ENCODE measurements around the gene SH3BGR. TPM values are rescaled to one million over a fixed set of nuclear protein-coding genes. Genes with fewer than 3 reads are reported as not detected.
"Not testable (repeated sequence)": the region's sequence is repeated elsewhere in the genome, so short reads cannot be mapped to it uniquely, and the experiment has no call there.

The SH3BGR gene
- total RNA-seq, 1 donor = 6.2 TPM

DNA sequence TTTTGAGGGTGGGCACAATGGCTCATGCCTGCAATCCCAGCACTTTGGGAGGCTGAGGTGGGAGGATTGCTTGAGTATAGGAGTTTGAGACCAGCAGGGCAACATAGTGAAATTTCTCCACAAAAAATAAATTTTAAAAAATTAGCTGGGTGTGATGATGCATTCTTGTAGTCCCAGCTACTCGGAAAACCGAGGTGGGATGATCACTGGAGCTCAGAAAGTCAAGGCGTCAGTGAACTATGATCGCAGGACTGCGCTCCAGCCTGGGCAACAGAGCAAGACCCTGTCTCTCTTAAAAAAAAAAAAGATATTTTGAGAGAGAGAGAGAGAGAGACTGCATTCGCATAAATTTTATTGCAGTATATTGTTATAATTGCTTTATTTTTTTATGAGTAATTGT, 85.1 kb downstream of the SH3BGR start:
- DNase-seq (ENCODE audit: low read depth) = no peak
- TF ChIP-seq, protein P1, sequence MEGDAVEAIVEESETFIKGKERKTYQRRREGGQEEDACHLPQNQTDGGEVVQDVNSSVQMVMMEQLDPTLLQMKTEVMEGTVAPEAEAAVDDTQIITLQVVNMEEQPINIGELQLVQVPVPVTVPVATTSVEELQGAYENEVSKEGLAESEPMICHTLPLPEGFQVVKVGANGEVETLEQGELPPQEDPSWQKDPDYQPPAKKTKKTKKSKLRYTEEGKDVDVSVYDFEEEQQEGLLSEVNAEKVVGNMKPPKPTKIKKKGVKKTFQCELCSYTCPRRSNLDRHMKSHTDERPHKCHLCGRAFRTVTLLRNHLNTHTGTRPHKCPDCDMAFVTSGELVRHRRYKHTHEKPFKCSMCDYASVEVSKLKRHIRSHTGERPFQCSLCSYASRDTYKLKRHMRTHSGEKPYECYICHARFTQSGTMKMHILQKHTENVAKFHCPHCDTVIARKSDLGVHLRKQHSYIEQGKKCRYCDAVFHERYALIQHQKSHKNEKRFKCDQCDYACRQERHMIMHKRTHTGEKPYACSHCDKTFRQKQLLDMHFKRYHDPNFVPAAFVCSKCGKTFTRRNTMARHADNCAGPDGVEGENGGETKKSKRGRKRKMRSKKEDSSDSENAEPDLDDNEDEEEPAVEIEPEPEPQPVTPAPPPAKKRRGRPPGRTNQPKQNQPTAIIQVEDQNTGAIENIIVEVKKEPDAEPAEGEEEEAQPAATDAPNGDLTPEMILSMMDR (IDR thresholded peaks at IDR 0.05; ENCODE audit: insufficient read depth, low read length) = no peak
- H3K4me3 ChIP-seq (ENCODE audit: low read depth, low read length) = no peak overlapping the region

DNA sequence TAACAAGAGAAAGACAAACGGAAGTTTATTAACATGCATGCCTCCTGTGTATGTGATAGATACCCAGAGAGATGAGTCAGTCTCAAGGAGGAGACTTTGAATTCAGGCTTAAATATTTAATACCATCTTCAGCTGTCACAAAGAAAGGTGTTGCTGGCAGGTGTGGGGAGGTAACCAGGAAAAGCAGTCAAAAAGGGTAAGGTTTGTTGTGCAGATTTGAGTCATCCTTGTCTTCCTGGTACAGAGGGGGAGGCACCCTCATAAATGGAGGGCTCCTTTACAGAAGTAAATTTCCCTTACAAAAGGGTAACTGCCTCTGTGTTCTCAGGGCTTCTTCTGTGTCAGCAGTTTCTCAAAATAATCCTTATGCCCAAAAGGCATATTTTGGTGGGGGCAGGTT, 85.8 kb downstream of the SH3BGR start:
- TF ChIP-seq, protein P1 (IDR thresholded peaks at IDR 0.05; ENCODE audit: insufficient read depth, low read length) = no peak
- H3K4me3 ChIP-seq (ENCODE audit: low read depth, low read length) = no peak overlapping the region
- DNase-seq (ENCODE audit: low read depth) = no peak

DNA sequence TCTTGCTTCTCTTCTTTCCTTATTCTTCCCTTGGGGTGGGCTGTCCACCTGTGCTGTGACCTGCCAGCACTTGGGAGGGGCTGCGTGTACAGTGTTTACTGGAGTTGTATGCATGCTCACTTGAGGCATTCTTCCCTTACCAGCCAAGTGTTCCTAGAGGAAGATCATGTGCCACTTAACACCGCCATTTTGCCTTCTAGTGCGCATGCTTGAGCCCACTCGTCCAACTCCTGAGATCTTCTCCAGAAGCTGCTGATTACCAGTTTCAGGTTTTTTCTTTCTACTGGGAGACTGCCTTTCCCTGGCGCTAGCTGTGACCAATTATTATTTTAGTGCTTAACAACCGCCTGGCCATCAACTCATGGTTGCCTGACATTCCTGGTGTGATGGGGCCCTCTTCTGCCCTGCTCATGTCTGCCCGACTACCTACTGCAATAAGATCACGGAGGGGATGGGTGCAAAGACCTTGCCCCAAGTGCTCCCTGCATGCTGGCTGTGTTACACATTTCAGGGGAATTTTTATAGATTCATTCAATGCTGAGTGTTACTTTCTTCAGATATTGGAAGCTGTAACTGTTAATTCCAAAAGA, 86.8 kb downstream of the SH3BGR start:
- H3K4me3 ChIP-seq (ENCODE audit: low read depth, low read length) = no peak overlapping the region
- DNase-seq (ENCODE audit: low read depth) = no peak
- TF ChIP-seq, protein P1 (IDR thresholded peaks at IDR 0.05; ENCODE audit: insufficient read depth, low read length) = no peak

DNA sequence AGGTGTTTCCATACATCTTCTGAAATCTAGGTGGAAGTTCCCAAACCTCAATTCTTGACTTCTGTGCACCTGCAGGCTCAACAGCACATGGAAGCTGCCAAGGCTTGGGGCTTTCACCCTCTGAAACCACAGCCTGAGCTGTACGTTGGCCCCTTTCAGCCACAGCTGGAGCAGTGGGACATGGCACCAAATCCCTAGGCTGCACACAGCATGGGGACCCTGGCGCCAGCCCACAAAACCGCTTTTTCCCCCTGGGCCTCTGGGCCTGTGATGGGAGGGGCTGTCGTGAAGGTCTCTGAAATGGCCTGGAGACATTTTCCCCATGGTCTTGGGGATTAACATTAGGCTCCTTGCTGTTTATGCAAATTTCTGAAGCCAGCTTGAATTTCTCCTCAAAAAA, 88.6 kb downstream of the SH3BGR start:
- not testable (repeated sequence) for DNase-seq (ENCODE audit: low read depth); H3K4me3 ChIP-seq (ENCODE audit: low read depth, low read length)

DNA sequence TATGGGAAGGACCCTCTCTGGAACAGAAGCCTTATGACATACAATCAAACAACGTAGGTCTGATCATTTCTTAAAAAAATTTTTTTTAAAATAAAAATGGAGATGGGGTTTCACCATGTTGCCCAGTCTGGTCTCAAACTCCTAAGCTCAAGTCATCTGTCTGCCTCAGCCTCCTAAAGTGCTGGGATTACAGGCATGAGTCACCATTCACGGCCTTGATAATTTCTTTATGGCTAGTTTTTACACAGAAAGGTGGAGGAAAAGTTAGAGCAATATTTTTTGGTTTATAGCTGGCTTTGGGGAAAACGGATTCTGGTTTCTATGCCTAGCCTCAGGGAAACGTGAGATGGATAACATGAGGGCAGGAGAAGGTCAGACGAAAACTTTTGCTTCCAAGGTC, 91.0 kb downstream of the SH3BGR start:
- DNase-seq (ENCODE audit: low read depth) = no peak
- H3K4me3 ChIP-seq (ENCODE audit: low read depth, low read length) = no peak overlapping the region
- TF ChIP-seq, protein P1 (IDR thresholded peaks at IDR 0.05; ENCODE audit: insufficient read depth, low read length) = no peak

DNA sequence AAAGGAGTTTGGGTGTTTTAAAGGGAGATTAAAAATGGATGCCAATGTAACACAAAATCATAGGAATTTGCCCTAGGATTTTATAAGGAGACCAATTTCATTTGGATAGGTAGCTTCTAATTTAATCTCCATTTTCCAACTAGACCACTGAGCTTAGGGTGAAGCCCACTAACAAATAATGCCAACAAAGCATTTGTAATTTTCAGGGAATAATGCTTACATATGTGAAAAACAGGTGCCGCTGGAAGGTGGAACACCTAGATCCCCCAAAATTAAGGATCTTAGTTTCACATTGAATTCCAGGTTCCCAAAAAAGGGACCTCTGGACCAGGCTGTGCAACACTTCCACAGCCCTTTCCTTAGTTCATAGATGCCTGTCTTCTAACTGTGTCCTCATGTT, 94.8 kb downstream of the SH3BGR start:
- no peak for DNase-seq (ENCODE audit: low read depth)
- TF ChIP-seq, protein P1 (IDR thresholded peaks at IDR 0.05; ENCODE audit: insufficient read depth, low read length) = no peak
- no peak overlapping the region for H3K4me3 ChIP-seq (ENCODE audit: low read depth, low read length)

DNA sequence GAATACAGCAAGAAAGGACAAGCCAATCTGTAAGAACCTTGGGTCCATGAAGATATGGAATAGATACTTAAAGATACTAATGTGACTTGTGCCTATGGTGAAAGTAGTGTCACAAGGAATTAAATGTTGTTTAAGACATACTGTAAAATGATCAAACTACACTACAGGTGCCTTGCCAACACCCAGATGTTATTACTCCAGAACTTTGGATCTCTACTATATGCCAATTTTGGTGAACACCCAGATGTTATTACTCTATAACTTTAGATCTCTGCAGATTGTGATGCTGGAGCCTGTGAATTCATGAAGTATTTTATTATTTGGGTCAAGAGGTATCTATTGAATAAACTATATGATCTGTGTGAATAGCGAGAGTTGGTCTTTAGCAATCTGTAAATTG, 101.1 kb downstream of the SH3BGR start:
- TF ChIP-seq, protein P1 (IDR thresholded peaks at IDR 0.05; ENCODE audit: insufficient read depth, low read length) = no peak
- no peak for DNase-seq (ENCODE audit: low read depth)
- no peak overlapping the region for H3K4me3 ChIP-seq (ENCODE audit: low read depth, low read length)
